ENCODE measurements around the gene ITGA8. TPM values are rescaled to one million over a fixed set of nuclear protein-coding genes. Genes with fewer than 3 reads are reported as not detected.
"Not testable (repeated sequence)": the region's sequence is repeated elsewhere in the genome, so short reads cannot be mapped to it uniquely, and the experiment has no call there.

The ITGA8 gene
- total RNA-seq, 2 donors from 2014 or later = 221 to 227 TPM

DNA sequence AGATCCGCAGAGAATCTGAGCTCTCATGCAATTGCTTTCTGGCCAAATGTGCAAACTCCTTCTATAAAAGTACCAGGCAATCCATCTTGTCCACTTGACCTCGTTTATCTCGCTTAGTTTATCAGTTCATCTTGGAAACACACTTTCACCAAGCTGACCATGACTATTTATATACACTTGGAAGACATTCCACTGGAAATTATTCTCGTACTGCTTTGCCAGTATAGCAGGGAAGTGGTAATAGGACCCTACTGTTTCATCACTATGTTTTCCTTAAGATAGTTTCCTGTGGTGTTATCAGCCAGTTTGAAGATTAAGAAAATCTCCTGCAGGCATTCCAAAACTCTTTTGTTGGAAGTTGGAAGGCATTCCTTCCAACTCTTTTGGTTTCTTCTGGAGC, 233.3 kb downstream of the ITGA8 start:
- DNase-seq (ENCODE audit: low spot score) = no peak
- intact Hi-C loops (cut with DNase I) = no loop called here

- peak; percentile 82 for DNase-seq (ENCODE audit: low spot score)
- intact Hi-C loops (cut with DNase I) = no loop called here
Measured at GRCh38 chr10:15485684-15486316, 233.9 kb downstream of the ITGA8 start.

GRCh38 chr10:15485027-15485426, 234.7 kb downstream of the ITGA8 start:
- intact Hi-C loops (cut with DNase I) = no loop called here

DNA sequence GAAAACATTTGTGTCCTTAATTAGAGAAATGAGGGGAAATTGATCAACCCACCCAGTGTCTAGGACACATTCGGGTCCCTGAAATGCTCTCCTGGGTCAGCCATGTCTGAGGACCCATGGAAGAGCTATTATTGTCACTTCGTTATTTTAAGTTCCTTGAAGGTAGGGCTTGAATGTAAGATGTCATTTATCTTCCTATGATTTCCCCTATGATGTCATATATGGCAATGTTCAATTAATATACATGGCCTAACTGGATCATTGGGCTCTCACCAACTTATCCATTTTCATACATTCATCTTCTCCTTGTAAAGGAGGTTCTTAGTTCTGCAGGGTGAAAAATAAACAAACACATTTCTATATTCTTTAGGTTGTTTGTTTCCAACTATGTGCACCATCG, 235.6 kb downstream of the ITGA8 start:
- intact Hi-C loops (cut with DNase I) = no loop called here
- DNase-seq (ENCODE audit: low spot score) = no peak

More at GRCh38 chr10:15485027-15485426, 234.7 kb downstream of the ITGA8 start:
- DNase-seq (ENCODE audit: low spot score) = no peak

DNA sequence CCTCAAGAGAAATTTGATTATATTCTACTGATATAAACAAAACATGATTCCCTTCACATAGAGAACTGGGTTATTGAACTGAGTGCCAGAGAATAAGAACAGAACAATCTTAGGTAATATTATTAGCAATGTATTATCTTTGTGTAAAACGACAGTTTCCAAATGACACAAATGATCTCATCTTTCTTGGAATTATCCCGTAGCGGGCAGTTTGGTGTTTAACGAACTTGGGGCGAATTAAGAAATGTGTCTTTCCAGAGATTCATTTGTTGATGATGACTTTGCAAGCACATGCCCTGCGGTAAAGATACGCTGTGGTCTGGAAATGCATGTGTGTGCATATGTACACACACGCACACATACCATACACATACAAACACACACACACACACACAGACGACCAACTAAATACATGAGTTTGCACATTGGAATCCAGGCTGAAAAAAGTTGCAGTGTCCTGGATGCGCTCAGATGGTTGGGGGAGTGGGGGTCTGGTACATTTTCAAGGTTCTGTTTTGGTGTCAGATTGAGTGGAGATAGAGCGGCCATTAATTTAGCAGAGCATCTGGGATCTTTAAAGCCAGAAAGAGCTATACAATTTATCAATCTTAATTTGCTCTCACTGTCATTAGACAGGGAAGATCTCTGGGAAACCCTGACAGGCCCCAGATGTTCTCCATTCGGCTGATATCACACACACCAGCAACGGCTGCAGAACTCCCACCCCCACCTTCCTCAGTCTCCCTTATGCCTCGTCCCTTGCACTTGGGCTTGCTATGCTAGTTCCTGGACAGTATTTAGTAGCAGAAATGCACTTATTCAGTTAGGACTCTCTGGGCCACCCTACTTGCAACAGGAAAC, 236.3 kb downstream of the ITGA8 start:
- intact Hi-C loops (cut with DNase I) = no loop called here
- DNase-seq (ENCODE audit: low spot score) = no peak

- DNase-seq (ENCODE audit: low spot score) = no peak
- intact Hi-C loops (cut with DNase I) = no loop called here
Measured at GRCh38 chr10:15482156-15482555, 237.6 kb downstream of the ITGA8 start.

GRCh38 chr10:15478950-15479349, 240.8 kb downstream of the ITGA8 start:
- DNase-seq (ENCODE audit: low spot score) = no peak
- intact Hi-C loops (cut with DNase I) = no loop called here

DNA sequence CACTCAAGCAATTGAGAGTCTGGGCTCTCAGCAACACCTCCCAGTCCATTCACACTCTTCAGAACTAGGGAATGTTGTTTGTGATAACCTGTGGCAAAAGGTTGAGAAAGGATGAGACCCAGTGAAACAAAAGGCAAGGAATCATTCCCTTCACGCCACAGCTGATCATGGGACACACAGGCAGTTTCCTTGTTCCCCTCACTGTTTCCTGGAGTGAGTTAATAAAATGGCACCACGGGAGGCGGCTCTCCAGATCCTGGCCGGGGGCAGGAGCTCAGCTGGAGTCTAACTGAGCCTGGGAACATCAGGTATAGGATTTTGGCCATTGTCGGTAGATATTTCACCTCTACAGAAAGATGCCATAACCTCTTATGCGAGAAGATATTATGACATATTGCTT, 241.3 kb downstream of the ITGA8 start:
- intact Hi-C loops (cut with DNase I) = no loop called here
- no peak for DNase-seq (ENCODE audit: low spot score)

DNA sequence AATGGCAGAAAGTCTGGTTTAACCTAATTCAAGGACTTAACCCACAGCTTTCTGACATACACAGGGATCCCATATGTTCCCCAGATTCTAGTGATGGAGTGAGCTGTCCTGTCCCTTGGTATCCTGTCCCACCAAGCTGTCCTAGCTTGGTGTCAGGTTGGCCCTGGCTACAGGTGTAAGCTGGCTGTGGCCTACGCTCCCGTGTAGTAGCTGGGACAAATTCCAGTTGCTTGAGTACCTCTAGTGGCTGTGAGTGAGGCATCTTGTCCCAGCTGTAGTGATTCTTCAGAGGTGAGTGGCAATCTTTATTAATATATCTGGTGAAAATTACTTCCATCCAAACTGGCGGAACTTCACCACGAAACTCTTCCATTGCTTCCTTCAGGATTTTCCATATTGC, 243.4 kb downstream of the ITGA8 start:
- no peak for DNase-seq (ENCODE audit: low spot score)
- intact Hi-C loops (cut with DNase I) = no loop called here

DNA sequence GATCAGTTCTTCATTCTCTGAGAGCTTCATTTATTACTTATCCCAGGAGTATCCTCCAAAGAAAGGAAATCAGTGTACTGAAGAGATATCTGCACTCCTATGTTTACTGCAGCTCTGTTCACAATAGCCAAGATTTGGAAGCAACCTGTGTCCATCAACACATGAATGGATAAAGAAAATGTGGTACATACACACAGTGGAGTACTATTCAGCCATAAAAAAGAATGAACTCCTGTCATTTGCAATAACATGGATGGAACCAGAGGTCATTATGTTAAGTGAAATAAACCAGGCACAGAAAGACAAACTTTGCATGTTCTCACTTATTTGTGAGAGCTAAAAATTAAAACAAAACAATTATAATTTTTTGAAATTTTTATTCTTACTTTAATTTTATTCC, 244.3 kb downstream of the ITGA8 start:
- intact Hi-C loops (cut with DNase I) = not testable (repeated sequence)

GRCh38 chr10:15474671-15475070, 245.1 kb downstream of the ITGA8 start:
- intact Hi-C loops (cut with DNase I) = no loop called here
- DNase-seq (ENCODE audit: low spot score) = no peak

More for the DNA sequence above, 244.3 kb downstream of the ITGA8 start:
- DNase-seq (ENCODE audit: low spot score) = not testable (repeated sequence)

DNA sequence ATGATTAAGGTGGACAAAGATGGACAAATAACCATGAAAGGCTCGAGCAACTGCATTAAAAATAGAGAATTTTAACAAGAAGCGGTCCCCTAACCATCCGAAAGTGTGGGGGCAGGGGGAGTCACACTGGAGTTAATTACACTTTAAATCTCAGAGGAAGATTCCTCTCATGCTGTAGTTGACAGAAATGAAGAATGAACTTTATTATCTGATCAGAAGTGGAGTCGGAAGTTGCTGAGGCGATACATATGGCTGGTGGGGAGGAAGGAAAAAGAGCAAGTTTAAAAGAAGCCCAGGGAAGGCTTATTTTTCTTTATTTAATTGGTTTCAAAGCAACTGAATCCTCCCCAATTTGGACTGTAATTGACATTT, 246.3 kb downstream of the ITGA8 start:
- no peak for DNase-seq (ENCODE audit: low spot score)
- intact Hi-C loops (cut with DNase I) = no loop called here

DNA sequence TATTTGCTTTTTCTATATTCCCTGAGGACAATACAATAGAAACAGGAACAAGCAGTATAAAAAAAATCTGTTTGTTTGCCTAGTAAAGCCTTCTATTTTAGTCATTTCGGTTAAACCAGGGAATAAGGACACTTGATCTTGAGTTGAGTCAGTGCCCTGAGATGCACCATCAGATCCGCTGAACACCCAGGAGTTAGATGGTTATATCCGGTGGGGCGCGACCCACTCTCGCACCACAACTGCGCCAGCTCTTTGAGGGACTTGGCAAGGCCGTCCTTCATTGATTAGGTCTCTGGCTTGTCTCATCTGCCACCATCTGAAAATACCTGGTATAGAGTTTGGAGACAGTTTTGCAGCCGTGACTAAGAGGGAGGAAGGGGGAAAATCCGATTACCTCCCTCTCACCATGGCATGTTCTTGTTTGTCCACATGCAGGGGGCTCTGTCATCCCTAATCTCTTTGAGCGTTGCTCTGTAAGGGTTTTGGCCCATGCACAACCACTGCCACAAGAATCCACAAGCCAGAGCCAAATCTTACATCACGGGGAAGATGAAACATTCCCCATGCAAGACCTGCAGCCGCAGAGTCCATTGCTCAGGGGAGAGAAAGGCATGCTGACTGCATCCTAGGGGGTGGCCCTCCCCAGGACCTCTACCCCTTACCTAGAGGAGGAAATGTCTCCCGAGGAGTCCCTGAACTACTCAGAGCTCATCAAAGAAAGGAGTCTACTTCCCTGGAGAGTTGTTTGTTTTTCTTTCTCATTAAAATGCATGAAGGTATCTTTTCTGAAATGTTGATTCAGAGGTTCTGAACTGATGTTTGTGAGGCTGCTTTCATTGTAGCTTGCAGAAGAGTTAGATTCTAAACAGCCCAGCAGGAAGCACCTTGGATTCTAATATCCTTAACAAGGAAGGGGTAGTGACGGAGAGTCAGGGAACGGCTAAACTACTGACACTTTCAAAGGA, 247.0 kb downstream of the ITGA8 start:
- no peak for DNase-seq (ENCODE audit: low spot score)
- intact Hi-C loops (cut with DNase I) = no loop called here

DNA sequence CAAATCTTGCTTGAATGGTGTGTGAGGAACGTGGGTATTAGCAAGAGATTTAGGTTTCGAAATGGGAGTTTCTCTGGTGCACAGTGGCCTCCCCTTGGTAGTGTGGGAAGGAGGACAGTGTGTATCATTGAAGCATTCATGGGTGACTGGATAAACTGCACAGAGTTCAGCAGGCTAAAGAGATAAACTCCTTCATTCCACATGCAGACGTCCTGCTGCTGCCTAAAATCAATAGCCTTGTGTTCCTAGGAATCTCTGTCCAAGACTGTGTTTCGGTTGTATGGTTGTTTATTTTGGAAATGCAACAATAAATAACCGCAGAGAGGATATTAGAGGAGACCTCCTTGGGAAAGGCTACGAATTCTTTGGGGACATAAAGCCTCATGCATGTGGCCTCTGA, 247.7 kb downstream of the ITGA8 start:
- intact Hi-C loops (cut with DNase I) = no loop called here
- DNase-seq (ENCODE audit: low spot score) = no peak

- DNase-seq (ENCODE audit: low spot score) = no peak
- intact Hi-C loops (cut with DNase I) = no loop called here
Measured at GRCh38 chr10:15469111-15469510, 250.6 kb downstream of the ITGA8 start.

- no peak for DNase-seq (ENCODE audit: low spot score)
- intact Hi-C loops (cut with DNase I) = no loop called here
Measured at GRCh38 chr10:15464381-15464780, 255.3 kb downstream of the ITGA8 start.

Measured in posterior vena cava (tissue), 2 donors.